CD4-positive, alpha-beta T cell treated with Interleukin-12 subunit alpha and Interleukin-12 subunit beta, for 1 hour (primary cell): ENCODE measurements around the gene SYT9.
"Not testable (repeated sequence)": the region's sequence is repeated elsewhere in the genome, so short reads cannot be mapped to it uniquely, and the experiment has no call there.

Experiments
- DNase-seq: peaks from one replicate; pipeline ENCODE4 v3.0.0-alpha.2; 2020

The SYT9 gene

GRCh38 chr11:7511401-7511800 lies 259.7 kb downstream of the SYT9 start:
- DNase-seq, result no peak

GRCh38 chr11:7512525-7513233 lies 261.0 kb downstream of the SYT9 start:
- peak; percentile 22 for DNase-seq

- DNase-seq, result peak; percentile 85
Observed at GRCh38 chr11:7513234-7514098, 261.8 kb downstream of the SYT9 start, which contains the start of gene PPFIBP2. Gene PPFIBP2 (plus strand): TSS chr11:7513999. CDS start chr11:7549476, 35,477 bp downstream.

GRCh38 chr11:7514099-7514591 lies 262.4 kb downstream of the SYT9 start:
- DNase-seq, result no peak

- DNase-seq, result no peak
Observed at GRCh38 chr11:7515447-7515886, 263.8 kb downstream of the SYT9 start.

GRCh38 chr11:7516475-7516874 lies 264.8 kb downstream of the SYT9 start:
- DNase-seq, result no peak

- not testable (repeated sequence) for DNase-seq
Observed at GRCh38 chr11:7517743-7518142, 266.0 kb downstream of the SYT9 start.
